ENCODE data around the gene POC1A.
"Not testable (repeated sequence)": the region's sequence is repeated elsewhere in the genome, so short reads cannot be mapped to it uniquely, and the experiment has no call there.

POC1A gene

DNA sequence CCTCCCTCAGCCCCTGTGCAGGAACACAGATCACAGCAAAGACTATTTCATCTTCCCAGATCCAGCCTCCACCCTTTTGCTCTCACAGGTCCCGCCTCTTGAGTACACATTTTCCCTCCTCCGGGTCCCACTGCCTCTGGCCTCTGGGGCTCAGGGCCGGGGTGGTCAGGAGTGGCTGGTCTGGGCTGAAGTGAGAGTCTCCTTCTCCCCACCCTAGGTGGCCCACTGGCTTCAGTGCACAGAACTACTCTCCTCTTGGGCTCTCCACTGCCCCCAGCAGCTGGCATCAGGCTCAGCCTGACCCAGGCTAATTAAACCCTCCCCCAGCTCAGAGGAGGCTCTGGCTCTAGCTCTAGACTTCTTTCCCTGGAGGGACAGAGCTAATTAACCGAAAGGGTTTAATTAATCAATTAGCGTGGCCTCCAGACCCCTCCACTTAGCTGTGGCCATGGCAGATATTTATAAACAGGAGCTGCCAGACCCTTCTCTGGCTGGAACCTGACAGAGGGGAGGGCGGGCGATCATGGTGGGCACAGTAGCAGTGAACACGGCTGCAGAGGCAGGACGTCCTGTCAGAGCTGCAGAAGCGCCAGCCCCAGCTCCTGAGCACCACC is 113.0 kb downstream of the POC1A start:
- peak; percentile 41 for DNase-seq

DNA sequence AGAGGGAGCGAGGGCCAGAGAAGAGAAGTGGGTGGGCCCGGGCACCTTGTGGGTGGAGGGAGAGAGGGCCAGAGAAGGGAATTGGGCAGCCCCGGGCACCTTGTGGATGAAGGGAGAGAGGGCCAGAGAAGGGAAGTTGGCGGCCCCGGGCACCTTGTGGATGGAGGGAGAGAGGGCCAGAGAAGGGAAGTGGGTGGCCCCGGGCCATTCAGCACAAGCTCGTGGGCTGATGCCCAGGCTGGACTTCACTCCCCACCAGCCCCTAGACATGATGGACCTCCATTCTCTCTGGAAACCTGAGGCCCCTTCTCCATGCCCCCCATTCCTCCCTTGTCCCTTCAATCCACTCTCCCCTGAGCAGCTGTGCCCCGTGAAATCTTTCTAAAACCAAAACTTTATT is 113.6 kb downstream of the POC1A start:
- no peak for DNase-seq

- no peak for DNase-seq
These were observed 114.4 kb downstream of the POC1A start for GRCh38 chr3:52039846-52040245.

- no peak for DNase-seq
These were observed 114.8 kb downstream of the POC1A start for GRCh38 chr3:52039426-52039825.

- no peak for DNase-seq
These were observed 116.0 kb downstream of the POC1A start for GRCh38 chr3:52038227-52038626.

GRCh38 chr3:52037291-52037690 is 116.9 kb downstream of the POC1A start:
- no peak for DNase-seq

- DNase-seq, result no peak
These were observed 117.4 kb downstream of the POC1A start for GRCh38 chr3:52036829-52037228.

- no peak for DNase-seq
These were observed 118.0 kb downstream of the POC1A start for GRCh38 chr3:52036222-52036694.

GRCh38 chr3:52034651-52035050 is 119.6 kb downstream of the POC1A start:
- DNase-seq, result no peak

- no peak for DNase-seq
These were observed 120.0 kb downstream of the POC1A start for GRCh38 chr3:52034212-52034611.

DNA sequence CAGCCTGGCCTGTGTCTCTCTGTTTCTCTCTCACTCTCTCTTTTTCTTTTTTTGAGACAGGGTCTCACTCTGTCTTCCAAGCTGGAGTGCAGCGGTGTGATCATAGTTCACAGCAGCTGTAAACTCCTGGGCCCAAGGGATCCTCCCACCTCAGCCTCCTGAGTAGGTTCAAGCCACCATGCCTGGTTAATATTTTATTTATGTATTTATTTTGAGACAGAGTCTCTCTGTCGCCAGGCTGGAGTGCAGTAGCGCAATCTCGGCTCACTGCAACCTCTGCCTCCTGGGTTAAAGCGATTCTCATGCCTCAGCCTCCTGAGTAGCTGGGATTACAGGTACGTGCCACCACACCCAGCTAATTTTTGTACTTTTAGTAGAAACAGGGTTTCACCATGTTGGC is 120.5 kb downstream of the POC1A start:
- not testable (repeated sequence) for DNase-seq

GRCh38 chr3:52032702-52033408 is 121.4 kb downstream of the POC1A start:
- no peak for DNase-seq

- DNase-seq, result no peak
These were observed 122.3 kb downstream of the POC1A start for GRCh38 chr3:52031896-52032295.

DNA sequence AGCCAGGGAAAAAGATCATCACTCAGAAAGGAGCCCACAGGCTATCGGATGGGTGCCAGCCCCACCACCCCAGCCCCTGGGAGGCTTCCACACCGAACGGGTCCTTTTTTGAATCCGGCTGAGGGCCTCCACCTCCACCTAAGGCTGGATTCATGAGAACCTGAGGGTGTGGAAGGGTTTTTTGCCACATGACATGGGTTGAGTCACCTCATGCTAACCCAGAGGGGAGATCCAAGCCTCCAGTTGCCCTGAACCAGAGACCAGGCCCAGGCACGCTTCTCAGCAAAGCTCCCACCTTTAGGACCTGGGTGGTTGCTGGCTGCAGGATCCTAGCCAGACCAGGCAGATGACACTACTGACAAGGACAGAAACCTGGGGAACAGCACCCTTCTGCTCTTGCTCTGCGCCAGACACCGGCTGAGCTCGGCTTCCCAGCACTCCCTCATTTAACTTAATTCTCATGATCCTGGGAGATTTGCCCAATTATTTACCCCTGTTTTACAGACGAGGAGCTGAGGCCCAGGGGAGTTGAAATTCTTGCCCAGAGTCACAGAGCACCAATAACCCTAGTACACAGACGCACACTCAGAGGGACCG is 123.4 kb downstream of the POC1A start:
- DNase-seq, result no peak

DNA sequence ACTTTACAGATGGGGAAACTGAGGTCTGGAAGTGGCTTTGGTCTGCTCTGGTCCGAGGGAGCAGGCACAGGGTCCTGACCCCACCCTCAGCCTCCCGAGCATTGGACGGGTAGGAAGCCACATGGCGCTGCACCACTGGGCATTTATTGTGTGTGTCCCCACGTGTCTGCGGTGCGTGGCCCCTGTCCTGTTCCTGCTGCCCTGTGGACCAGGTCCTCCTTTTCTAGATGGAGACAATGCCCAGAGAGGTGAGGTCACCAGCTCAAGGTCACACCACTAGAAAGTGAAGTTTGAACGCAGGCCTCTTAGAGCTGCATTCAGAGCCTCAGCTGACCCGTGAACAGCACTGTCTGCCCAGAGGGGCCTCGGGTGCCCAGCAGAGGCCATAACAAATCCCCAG is 124.7 kb downstream of the POC1A start:
- no peak for DNase-seq

DNA sequence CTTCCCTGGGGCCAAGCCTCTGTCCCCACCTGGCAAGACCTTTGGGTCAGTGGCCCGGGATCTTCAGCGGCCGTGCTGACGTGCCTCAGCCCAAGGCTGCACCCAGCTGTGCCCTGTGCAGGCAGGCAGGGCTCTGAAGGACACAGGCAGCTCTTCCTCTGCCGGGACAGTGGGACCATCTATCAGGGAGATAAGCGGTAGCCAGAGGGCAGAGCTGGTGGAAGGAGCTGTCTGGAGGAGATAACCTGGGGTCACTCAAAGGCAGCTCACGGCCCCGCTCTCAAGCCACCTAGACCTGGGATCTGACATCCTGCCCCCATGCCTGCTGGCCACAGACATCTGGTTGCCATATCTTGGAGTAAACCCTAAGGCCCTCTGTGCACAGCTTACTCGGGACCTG is 125.2 kb downstream of the POC1A start:
- DNase-seq, result peak; percentile 56

DNA sequence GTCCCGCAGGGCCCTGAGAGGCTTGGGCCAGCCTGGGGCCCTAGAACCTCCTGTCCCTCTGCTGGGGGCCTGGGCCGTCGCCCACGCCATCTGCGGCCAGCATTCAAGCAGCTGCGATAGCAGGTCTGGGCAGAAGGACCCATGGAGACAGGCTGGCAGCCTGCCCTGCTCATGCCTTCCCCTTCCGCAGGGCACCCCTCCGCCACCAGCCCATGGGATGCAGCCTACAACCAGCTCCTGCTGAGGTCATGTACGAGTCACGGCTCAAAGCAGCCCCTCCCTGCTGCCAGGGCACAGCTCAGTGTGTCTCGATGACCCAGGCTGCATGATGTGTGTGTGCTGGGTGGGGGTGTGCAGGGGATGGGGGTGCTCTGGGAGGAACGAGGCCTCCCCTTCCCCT is 125.7 kb downstream of the POC1A start:
- DNase-seq, result no peak

- DNase-seq, result no peak
These were observed 128.2 kb downstream of the POC1A start for GRCh38 chr3:52026041-52026440.

DNA sequence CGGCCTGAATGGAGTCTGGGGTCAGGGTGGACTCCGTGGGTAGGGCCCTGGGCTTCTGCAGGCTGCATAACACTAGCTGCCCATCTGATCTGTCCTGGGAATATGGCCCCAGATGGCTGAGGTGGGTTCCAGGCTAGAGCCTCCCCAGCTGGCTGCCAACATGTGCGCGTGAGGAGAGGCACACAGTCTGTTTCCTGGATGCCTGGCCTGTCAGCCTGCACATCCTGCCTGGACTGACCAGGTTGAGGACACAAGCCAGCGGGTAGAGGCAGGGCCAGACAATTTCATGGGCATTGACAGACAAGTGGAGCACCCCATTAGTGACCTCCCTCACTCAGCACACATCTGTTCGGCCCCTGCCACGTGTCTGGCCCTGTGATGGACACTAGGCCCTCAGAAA is 128.8 kb downstream of the POC1A start:
- DNase-seq, result no peak

Measured in hematopoietic multipotent progenitor cell treated with erythropoietin and hydrocortisone succinate and interleukin-3 and kit ligand, for 4 days (in vitro differentiated cells).